SK-N-SH (cell line): ENCODE measurements around the gene VAPB. TPM values are rescaled to one million over a fixed set of nuclear protein-coding genes. Genes with fewer than 3 reads are reported as not detected.

ENCODE experiments used
- CTCF ChIA-PET: fragments of 300-600, 350-600 bp; formaldehyde crosslinking; extraction: SDS; loops from one replicate; lab custom pipeline; 2021; lab: Yijun Ruan, JAX
- POLR2A ChIA-PET: fragments of 350-600 bp; sonication (Branson Sonifier 250); formaldehyde crosslinking; extraction: SDS; loops from one replicate; lab custom pipeline; 2020; ENCODE audit warnings: antibody characterized with exemption, inconsistent platforms; lab: Yijun Ruan, JAX
- DNase-seq: peaks from one replicate; pipeline ENCODE4 v3.0.0; 2012
- H2AFZ ChIP-seq: fragments of 200-600 bp; sonication (generic); 2 replicates; pipeline ENCODE4 v1.8.1; 2016; ENCODE audit warnings: antibody characterized with exemption, mild to moderate bottlenecking, low read depth
- H3F3A ChIP-seq: fragments of 200-600 bp; sonication (generic); replicated peaks from 2 replicates; pipeline ENCODE3; 2016; ENCODE audit warnings: antibody characterized with exemption, mild to moderate bottlenecking; ENCODE audit not compliant: insufficient read depth
- H3K27ac ChIP-seq, 2 experiments: fragments of 200-500 bp in 1 of 2; fragments of 200-600 bp in 1 of 2; sonication (Bioruptor generic) in 1 of 2; sonication (generic), shearing (Covaris generic) in 1 of 2; 2 replicates each; pipeline versions ENCODE4 v1.5.1 to v1.6.1; 2014 to 2016; ENCODE audit warnings: low read depth in 2 of 2, inconsistent platforms in 1 of 2, low read length in 1 of 2, mild to moderate bottlenecking in 1 of 2, mixed read lengths in 1 of 2
- H3K27me3 ChIP-seq: fragments of 200-600 bp; sonication (generic), shearing (Covaris generic); 2 replicates; pipeline ENCODE4 v1.6.1; 2016; ENCODE audit warnings: mixed run types; ENCODE audit not compliant: insufficient read depth
- H3K36me3 ChIP-seq, 2 experiments: fragments of 200-500 bp in 1 of 2; fragments of 200-600 bp in 1 of 2; sonication (Bioruptor generic) in 1 of 2; sonication (generic) in 1 of 2; replicated peaks in 1 of 2; 2 replicates each; pipeline versions ENCODE3 to v1.5.1; 2014 to 2016; ENCODE audit warnings: low read length in 1 of 2, mild to moderate bottlenecking in 1 of 2; ENCODE audit not compliant: insufficient read depth in 2 of 2, control insufficient read depth in 1 of 2
- H3K4me1 ChIP-seq, 2 experiments: fragments of 200-500 bp in 1 of 2; fragments of 200-600 bp in 1 of 2; sonication (Bioruptor generic) in 1 of 2; sonication (generic), shearing (Covaris generic) in 1 of 2; 2 replicates each; pipeline versions ENCODE4 v1.5.1 to v1.6.1; 2014 to 2016; ENCODE audit warnings: low read depth in 1 of 2, low read length in 1 of 2, mixed run types in 1 of 2; ENCODE audit not compliant: insufficient read depth in 2 of 2, control insufficient read depth in 1 of 2
- H3K4me2 ChIP-seq: fragments of 200-600 bp; sonication (generic), shearing (Covaris generic); 2 replicates; pipeline ENCODE4 v1.6.1; 2017; ENCODE audit warnings: mixed run types
- H3K4me3 ChIP-seq, 2 experiments: fragments of 200-500 bp in 1 of 2; fragments of 200-600 bp in 1 of 2; sonication (Bioruptor generic) in 1 of 2; sonication (generic), shearing (Covaris generic) in 1 of 2; 2 replicates each; pipeline versions ENCODE4 v1.5.1 to v1.8.1; 2014 to 2016; ENCODE audit warnings: low read depth in 2 of 2, inconsistent platforms in 1 of 2, low read length in 1 of 2, mild to moderate bottlenecking in 1 of 2, mixed read lengths in 1 of 2, moderate library complexity in 1 of 2
- H3K79me2 ChIP-seq: fragments of 200-600 bp; sonication (generic); 2 replicates; pipeline ENCODE4 v1.8.1; 2017; ENCODE audit warnings: mild to moderate bottlenecking; ENCODE audit not compliant: insufficient read depth
- H3K9ac ChIP-seq: fragments of 200-600 bp; sonication (generic); 2 replicates; pipeline ENCODE4 v1.6.1; 2017; ENCODE audit warnings: mixed run types
- H3K9me2 ChIP-seq: fragments of 200-600 bp; sonication (generic); 2 replicates; pipeline ENCODE4 v1.6.1; 2017; ENCODE audit warnings: mixed run types
- H3K9me3 ChIP-seq: fragments of 200-600 bp; sonication (generic); 2 replicates; pipeline ENCODE4 v1.6.1; 2017; ENCODE audit warnings: mixed run types, mild to moderate bottlenecking, moderate library complexity
- H4K20me1 ChIP-seq: fragments of 200-600 bp; sonication (generic); 2 replicates; pipeline ENCODE4 v1.6.1; 2017; ENCODE audit warnings: mild to moderate bottlenecking, mixed run types; ENCODE audit not compliant: insufficient read depth
- ELF1 ChIP-seq: IDR thresholded peaks from 2 replicates; pipeline ENCODE4 v1.4.0; 2012
- EP300 ChIP-seq, 2 experiments: IDR thresholded peaks; 2 replicates each; pipeline versions ENCODE4 v1.4.0 to v1.6.1; 2012; ENCODE audit warnings: borderline replicate concordance in 1 of 2, low read depth in 1 of 2, low read length in 1 of 2
- FOSL2 ChIP-seq: IDR thresholded peaks from 2 replicates; pipeline ENCODE4 v1.4.0; 2012; ENCODE audit warnings: low read depth, mild to moderate bottlenecking, moderate library complexity, borderline replicate concordance
- GATA2 ChIP-seq: sonication (generic); formaldehyde crosslinking; IDR thresholded peaks from 2 replicates; pipeline ENCODE4 v1.5.0; 2020; ENCODE audit warnings: mild to moderate bottlenecking, missing genetic modification reagents
- JUND ChIP-seq: IDR thresholded peaks from 2 replicates; pipeline ENCODE4 v1.4.0; 2012
- NFIC ChIP-seq: IDR thresholded peaks from 2 replicates; pipeline ENCODE4 v1.4.0; 2012; ENCODE audit warnings: borderline replicate concordance
- RCOR1 ChIP-seq: fragments of 150-350 bp; IDR thresholded peaks from 2 replicates; pipeline ENCODE4 v1.6.1; 2017; ENCODE audit warnings: antibody characterized with exemption, low read length
- RFX5 ChIP-seq: IDR thresholded peaks from 2 replicates; pipeline ENCODE4 v1.6.1; 2012; ENCODE audit warnings: mild to moderate bottlenecking, improper control_type of control experiment, low read length
- RXRA ChIP-seq: IDR thresholded peaks from 2 replicates; pipeline ENCODE4 v1.4.0; 2012; ENCODE audit warnings: low read depth, mild to moderate bottlenecking, borderline replicate concordance
- SMC3 ChIP-seq: IDR thresholded peaks from 2 replicates; pipeline ENCODE4 v1.6.1; 2012; ENCODE audit warnings: low read depth, low read length, improper control_type of control experiment
- TCF12 ChIP-seq: IDR thresholded peaks from 2 replicates; pipeline ENCODE4 v1.4.0; 2012
- TEAD4 ChIP-seq: IDR thresholded peaks from 2 replicates; pipeline ENCODE4 v1.4.0; 2012; ENCODE audit warnings: mild to moderate bottlenecking, borderline replicate concordance; ENCODE audit not compliant: insufficient read depth
- YY1 ChIP-seq: IDR thresholded peaks from 2 replicates; pipeline ENCODE4 v1.4.0; 2012; ENCODE audit warnings: low read depth, mild to moderate bottlenecking
- WGBS: methylation state at CpG from one replicate; pipeline ENCODE4 v1.1.6; 2017; ENCODE audit warnings: low lambda C conversion rate; 5-methylcytosine and 5-hydroxymethylcytosine counted together
- polyA plus RNA-seq, 3 experiments: library from polyadenylated mRNA; depleted of rRNA; stranded (reverse); fragments of >200 nt; gene quantifications; 2 replicates each; pipeline ENCODE4 v1.2.3, GENCODE V29; 2012
- TF ChIP-seq, protein P1 (sequence below): IDR thresholded peaks from 2 replicates; pipeline ENCODE4; 2012
- TF ChIP-seq, protein P2 (sequence below): fragments of 200-600 bp; sonication (generic); IDR thresholded peaks from 2 replicates; pipeline ENCODE4 v1.6.1; 2017; ENCODE audit warnings: antibody characterized with exemption, mild to moderate bottlenecking, moderate library complexity
- TF ChIP-seq, protein P3 (sequence below): fragments of 150-350 bp; IDR thresholded peaks from 2 replicates; pipeline ENCODE4 v1.6.1; 2016; ENCODE audit warnings: mild to moderate bottlenecking, low read depth, low read length
- TF ChIP-seq, protein P4 (sequence below): fragments of 150-350 bp; IDR thresholded peaks from 2 replicates; pipeline ENCODE4 v1.6.1; 2017; ENCODE audit warnings: antibody characterized with exemption, low read length, low read depth, borderline replicate concordance
- TF ChIP-seq, protein P5 (sequence below): IDR thresholded peaks from 2 replicates; pipeline ENCODE4 v1.4.0; 2012; ENCODE audit warnings: low read depth, borderline replicate concordance

VAPB gene
- polyA plus RNA-seq, 1 of the 3 experiments (the other 2 are of a cell fraction) = 16.9 TPM

DNA sequence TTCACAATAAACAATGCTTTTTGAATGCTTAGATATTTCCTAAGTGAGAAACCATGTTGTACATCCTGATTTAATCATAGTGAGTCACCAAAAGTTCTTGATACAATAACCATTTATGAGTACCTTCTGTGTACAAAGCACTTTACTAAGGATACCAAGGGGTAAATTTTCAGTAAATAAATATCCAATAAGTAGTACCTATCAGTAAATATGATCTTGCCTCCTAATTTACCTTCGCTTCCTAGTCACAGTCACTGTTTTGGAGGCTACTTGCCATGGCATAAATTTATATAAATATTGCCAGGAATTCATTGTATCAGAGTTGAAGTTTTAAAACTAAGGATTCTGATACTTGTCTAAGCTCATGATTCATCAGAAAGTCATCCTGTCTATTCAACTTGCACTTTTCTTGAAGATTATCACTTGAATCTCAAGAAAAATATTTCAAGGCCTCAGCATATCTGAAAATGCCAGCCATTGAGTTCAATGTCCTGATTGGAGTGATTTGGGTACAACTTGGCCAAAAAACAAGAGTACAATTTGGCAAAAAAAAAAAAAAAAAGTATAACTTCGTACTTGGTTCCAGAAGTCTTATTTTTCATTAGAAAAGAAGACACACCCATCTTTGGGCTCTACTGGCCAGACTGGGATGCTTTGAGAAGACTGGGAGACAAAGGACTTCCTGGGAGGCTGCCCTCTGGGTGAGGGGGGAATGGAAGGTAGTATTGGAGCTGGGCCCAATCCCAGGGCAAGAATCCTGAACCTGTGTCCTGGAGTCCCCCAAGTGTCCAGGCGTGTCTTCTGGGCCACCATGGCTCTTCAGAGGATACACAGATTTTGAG is 46.7 kb upstream of the VAPB start:
- Histone ChIP-seq H3K9ac (peak overlapping the region; percentile 45; the same call in 1 of the 2 replicates), H4K20me1 (no peaks in the 10 kb centered on the region; the same call in 1 of the 2 replicates)
- CTCF ChIA-PET = interaction anchor here (0.8 to 1.1 kb wide), 3 partner anchors 8 to 23 kb away, joined by 3 to 4 read pairs (median 3); no protein-coding TSS in a partner anchor
- peak; percentile 51 for TF ChIP-seq FOSL2
- no peak for TF ChIP-seq YY1
- TF ChIP-seq, protein P1, sequence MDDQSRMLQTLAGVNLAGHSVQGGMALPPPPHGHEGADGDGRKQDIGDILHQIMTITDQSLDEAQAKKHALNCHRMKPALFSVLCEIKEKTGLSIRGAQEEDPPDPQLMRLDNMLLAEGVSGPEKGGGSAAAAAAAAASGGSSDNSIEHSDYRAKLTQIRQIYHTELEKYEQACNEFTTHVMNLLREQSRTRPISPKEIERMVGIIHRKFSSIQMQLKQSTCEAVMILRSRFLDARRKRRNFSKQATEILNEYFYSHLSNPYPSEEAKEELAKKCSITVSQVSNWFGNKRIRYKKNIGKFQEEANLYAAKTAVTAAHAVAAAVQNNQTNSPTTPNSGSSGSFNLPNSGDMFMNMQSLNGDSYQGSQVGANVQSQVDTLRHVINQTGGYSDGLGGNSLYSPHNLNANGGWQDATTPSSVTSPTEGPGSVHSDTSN = peak; percentile 64
- TF ChIP-seq RXRA = peak; percentile 67; the same call in 1 of the 2 replicates
- peak; percentile 68 for TF ChIP-seq TCF12
- TF ChIP-seq NFIC = peak; percentile 3
- TF ChIP-seq TEAD4 = peak; percentile 66; the same call in 1 of the 2 replicates
- TF ChIP-seq EP300 (IDR thresholded peaks at IDR 0.05; ENCODE audit: borderline replicate concordance in 1 of 2, low read depth in 1 of 2, low read length in 1 of 2) = peak in 1 of 2 experiments; percentile 52; a peak in 1 of 4 replicates
- TF ChIP-seq GATA2 (CRISPR knock-in tag) = no peak
- TF ChIP-seq ELF1 = 0 out of 2 replicates have a peak, but pooled peaks have one; percentile 10
- peak; percentile 60 for TF ChIP-seq JUND
- TF ChIP-seq, all 33 proteins: peak for 9
- H2AFZ ChIP-seq = no peak overlapping the region
- no peaks in the 10 kb centered on the region for H3K9me2 ChIP-seq
- peaks cover 81% of the 10 kb centered on the region for H3K79me2 ChIP-seq
- H3K36me3 ChIP-seq = peaks cover 31 to 32% of the 10 kb centered on the region in 2 experiments
- H3K4me2 ChIP-seq = peak overlapping the region; percentile 56
- no peak overlapping the region for H3K4me3 ChIP-seq
- no peaks in the 10 kb centered on the region for H3K27me3 ChIP-seq
- no peak for DNase-seq
- POLR2A ChIA-PET = no interaction called here
- H3F3A ChIP-seq = peaks cover 26% of the 10 kb centered on the region
- 4% methylated on average over 2 of the region's 3 CpGs for WGBS
- H3K27ac ChIP-seq = peak overlapping the region; percentile 55 to 89; a peak in 3 of 4 replicates
- H3K9me3 ChIP-seq = no peaks in the 10 kb centered on the region
- H3K4me1 ChIP-seq = peaks cover 0 to 30% of the 10 kb centered on the region in 2 experiments; a peak in 2 of 4 replicates

DNA sequence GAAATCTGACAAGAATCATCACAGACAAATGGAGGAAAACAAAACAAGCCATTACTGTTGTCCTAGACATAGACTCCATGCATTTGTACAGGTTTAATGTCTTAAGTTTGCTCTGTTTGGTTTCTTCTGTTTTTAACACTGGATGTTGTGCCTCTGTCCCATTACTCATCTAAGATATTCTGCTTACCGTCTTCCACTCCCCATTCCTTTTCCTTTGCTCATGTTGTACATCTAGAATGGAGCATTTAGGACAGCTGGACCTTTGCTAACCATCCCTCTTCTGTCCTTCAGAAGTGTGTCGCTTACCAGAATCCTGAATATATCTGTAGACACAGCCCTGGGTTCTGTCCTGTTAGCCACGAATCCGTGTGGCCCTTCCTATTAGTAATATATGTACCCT is 44.3 kb upstream of the VAPB start:
- H3K9ac ChIP-seq = no peak overlapping the region
- TF ChIP-seq, protein P2, sequence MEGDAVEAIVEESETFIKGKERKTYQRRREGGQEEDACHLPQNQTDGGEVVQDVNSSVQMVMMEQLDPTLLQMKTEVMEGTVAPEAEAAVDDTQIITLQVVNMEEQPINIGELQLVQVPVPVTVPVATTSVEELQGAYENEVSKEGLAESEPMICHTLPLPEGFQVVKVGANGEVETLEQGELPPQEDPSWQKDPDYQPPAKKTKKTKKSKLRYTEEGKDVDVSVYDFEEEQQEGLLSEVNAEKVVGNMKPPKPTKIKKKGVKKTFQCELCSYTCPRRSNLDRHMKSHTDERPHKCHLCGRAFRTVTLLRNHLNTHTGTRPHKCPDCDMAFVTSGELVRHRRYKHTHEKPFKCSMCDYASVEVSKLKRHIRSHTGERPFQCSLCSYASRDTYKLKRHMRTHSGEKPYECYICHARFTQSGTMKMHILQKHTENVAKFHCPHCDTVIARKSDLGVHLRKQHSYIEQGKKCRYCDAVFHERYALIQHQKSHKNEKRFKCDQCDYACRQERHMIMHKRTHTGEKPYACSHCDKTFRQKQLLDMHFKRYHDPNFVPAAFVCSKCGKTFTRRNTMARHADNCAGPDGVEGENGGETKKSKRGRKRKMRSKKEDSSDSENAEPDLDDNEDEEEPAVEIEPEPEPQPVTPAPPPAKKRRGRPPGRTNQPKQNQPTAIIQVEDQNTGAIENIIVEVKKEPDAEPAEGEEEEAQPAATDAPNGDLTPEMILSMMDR = no peak
- no peak for TF ChIP-seq RXRA
- TF ChIP-seq TCF12 = 0 out of 2 replicates have a peak, but pooled peaks have one; percentile 7
- no peak for TF ChIP-seq RFX5
- peak; percentile 5; the same call in 1 of the 2 replicates for TF ChIP-seq JUND
- TF ChIP-seq FOSL2 = peak; percentile 19; the same call in 1 of the 2 replicates
- TF ChIP-seq SMC3 = no peak
- TF ChIP-seq RCOR1 = no peak
- TF ChIP-seq, protein P3, sequence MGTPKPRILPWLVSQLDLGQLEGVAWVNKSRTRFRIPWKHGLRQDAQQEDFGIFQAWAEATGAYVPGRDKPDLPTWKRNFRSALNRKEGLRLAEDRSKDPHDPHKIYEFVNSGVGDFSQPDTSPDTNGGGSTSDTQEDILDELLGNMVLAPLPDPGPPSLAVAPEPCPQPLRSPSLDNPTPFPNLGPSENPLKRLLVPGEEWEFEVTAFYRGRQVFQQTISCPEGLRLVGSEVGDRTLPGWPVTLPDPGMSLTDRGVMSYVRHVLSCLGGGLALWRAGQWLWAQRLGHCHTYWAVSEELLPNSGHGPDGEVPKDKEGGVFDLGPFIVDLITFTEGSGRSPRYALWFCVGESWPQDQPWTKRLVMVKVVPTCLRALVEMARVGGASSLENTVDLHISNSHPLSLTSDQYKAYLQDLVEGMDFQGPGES = no peak
- TF ChIP-seq NFIC = no peak
- TF ChIP-seq, protein P4, sequence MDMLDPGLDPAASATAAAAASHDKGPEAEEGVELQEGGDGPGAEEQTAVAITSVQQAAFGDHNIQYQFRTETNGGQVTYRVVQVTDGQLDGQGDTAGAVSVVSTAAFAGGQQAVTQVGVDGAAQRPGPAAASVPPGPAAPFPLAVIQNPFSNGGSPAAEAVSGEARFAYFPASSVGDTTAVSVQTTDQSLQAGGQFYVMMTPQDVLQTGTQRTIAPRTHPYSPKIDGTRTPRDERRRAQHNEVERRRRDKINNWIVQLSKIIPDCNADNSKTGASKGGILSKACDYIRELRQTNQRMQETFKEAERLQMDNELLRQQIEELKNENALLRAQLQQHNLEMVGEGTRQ = no peak
- TF ChIP-seq, protein P5, sequence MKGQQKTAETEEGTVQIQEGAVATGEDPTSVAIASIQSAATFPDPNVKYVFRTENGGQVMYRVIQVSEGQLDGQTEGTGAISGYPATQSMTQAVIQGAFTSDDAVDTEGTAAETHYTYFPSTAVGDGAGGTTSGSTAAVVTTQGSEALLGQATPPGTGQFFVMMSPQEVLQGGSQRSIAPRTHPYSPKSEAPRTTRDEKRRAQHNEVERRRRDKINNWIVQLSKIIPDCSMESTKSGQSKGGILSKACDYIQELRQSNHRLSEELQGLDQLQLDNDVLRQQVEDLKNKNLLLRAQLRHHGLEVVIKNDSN = no peak
- TF ChIP-seq GATA2 (CRISPR knock-in tag) = no peak
- TF ChIP-seq, all 33 proteins: peak for 3
- no peak overlapping the region for H3K4me2 ChIP-seq
- no peaks in the 10 kb centered on the region; the same call in 1 of the 2 replicates for H4K20me1 ChIP-seq
- H3K9me3 ChIP-seq = no peaks in the 10 kb centered on the region
- peaks cover 27% of the 10 kb centered on the region for H3F3A ChIP-seq
- H2AFZ ChIP-seq = no peak overlapping the region
- ChIA-PET POLR2A (no interaction called here), CTCF (interaction anchor here (1.3 to 1.7 kb wide), 2 partner anchors 10 to 11 kb away, joined by 4 to 5 read pairs; no protein-coding TSS in a partner anchor)
- 72% methylated on average over 4 of the region's 4 CpGs for WGBS
- H3K27me3 ChIP-seq = no peaks in the 10 kb centered on the region
- peaks cover 29 to 33% of the 10 kb centered on the region in 2 experiments for H3K36me3 ChIP-seq
- H3K4me1 ChIP-seq = peaks cover 0 to 35% of the 10 kb centered on the region in 2 experiments; a peak in 2 of 4 replicates
- H3K9me2 ChIP-seq = no peaks in the 10 kb centered on the region
- H3K27ac ChIP-seq = peak overlapping the region in 1 of 2 experiments; percentile 0; a peak in 1 of 4 replicates
- DNase-seq = no peak
- H3K4me3 ChIP-seq = no peak overlapping the region
- peaks cover 70% of the 10 kb centered on the region for H3K79me2 ChIP-seq
